Measurements from ENCODE around the gene RTP3.

DNA sequence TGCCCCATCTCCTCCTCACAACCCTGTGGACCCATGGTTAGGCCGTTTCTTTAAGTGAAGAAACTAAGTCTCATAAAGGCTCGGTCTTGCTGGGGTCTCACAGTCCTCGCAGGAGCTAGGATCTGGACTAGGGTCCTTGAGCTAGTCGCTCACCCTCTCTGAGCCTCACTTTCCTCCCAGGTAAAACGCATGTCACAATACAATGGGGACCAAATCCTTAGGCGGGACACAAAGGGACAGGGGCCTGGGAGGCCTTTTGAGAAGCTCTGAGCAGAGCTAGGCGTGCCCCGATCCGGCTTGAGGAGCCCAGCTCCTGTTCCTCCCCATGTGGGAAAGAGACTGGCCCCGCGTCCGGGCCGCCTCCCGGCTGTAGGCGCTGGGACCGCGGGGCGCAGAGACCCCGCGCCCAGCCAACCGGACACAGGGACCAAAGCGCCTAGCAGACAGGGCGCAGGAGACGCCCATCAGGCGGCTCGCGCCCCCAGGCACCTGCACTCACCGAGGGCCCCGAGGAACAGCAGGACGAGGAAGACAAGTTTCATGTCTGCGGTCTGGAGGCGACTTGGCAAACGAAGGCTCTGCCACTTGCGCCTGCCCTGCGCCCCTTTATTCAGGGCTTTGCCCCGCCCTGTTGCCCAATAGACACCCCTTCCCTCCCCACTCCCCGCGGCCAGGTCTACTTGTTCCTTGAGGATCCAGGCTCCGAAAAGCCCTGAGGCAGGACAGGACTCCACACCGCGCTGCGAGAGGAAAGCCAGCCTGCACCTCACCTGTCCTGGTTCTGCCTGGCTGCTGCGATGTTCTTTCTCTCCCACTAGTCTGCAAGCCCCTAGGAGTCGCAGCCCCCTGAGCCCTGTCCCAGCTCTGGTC, 33.2 kb upstream of the RTP3 start, which contains the start of gene LTF:
- no peak for TF ChIP-seq EZH2 (IDR thresholded peaks at IDR 0.05; ENCODE audit: low read depth, unreplicated experiment)
- TF ChIP-seq, protein P1, sequence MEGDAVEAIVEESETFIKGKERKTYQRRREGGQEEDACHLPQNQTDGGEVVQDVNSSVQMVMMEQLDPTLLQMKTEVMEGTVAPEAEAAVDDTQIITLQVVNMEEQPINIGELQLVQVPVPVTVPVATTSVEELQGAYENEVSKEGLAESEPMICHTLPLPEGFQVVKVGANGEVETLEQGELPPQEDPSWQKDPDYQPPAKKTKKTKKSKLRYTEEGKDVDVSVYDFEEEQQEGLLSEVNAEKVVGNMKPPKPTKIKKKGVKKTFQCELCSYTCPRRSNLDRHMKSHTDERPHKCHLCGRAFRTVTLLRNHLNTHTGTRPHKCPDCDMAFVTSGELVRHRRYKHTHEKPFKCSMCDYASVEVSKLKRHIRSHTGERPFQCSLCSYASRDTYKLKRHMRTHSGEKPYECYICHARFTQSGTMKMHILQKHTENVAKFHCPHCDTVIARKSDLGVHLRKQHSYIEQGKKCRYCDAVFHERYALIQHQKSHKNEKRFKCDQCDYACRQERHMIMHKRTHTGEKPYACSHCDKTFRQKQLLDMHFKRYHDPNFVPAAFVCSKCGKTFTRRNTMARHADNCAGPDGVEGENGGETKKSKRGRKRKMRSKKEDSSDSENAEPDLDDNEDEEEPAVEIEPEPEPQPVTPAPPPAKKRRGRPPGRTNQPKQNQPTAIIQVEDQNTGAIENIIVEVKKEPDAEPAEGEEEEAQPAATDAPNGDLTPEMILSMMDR (conservative IDR thresholded peaks at IDR 0.05; ENCODE audit: low read depth in 2 of 2), result no peak
- TF ChIP-seq POLR2AphosphoS5 (IDR thresholded peaks at IDR 0.05; ENCODE audit: low read depth), result no peak
- TF ChIP-seq, protein P2, sequence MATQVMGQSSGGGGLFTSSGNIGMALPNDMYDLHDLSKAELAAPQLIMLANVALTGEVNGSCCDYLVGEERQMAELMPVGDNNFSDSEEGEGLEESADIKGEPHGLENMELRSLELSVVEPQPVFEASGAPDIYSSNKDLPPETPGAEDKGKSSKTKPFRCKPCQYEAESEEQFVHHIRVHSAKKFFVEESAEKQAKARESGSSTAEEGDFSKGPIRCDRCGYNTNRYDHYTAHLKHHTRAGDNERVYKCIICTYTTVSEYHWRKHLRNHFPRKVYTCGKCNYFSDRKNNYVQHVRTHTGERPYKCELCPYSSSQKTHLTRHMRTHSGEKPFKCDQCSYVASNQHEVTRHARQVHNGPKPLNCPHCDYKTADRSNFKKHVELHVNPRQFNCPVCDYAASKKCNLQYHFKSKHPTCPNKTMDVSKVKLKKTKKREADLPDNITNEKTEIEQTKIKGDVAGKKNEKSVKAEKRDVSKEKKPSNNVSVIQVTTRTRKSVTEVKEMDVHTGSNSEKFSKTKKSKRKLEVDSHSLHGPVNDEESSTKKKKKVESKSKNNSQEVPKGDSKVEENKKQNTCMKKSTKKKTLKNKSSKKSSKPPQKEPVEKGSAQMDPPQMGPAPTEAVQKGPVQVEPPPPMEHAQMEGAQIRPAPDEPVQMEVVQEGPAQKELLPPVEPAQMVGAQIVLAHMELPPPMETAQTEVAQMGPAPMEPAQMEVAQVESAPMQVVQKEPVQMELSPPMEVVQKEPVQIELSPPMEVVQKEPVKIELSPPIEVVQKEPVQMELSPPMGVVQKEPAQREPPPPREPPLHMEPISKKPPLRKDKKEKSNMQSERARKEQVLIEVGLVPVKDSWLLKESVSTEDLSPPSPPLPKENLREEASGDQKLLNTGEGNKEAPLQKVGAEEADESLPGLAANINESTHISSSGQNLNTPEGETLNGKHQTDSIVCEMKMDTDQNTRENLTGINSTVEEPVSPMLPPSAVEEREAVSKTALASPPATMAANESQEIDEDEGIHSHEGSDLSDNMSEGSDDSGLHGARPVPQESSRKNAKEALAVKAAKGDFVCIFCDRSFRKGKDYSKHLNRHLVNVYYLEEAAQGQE (IDR thresholded peaks at IDR 0.05; ENCODE audit: unreplicated experiment), result no peak
- TF ChIP-seq CREB1 (CRISPR knock-in tag; IDR thresholded peaks at IDR 0.05; ENCODE audit: low read depth), result no peak
- TF ChIP-seq EZH2phosphoT487 (IDR thresholded peaks at IDR 0.05; ENCODE audit: unreplicated experiment), result no peak
- TF ChIP-seq ZNF331 (CRISPR knock-in tag; IDR thresholded peaks at IDR 0.05; ENCODE audit: low read depth), result no peak
- TF ChIP-seq STAT1 (IDR thresholded peaks at IDR 0.05; ENCODE audit: unreplicated experiment), result no peak
- TF ChIP-seq JUNB (IDR thresholded peaks at IDR 0.05; ENCODE audit: unreplicated experiment), result no peak
- TF ChIP-seq, protein P3, sequence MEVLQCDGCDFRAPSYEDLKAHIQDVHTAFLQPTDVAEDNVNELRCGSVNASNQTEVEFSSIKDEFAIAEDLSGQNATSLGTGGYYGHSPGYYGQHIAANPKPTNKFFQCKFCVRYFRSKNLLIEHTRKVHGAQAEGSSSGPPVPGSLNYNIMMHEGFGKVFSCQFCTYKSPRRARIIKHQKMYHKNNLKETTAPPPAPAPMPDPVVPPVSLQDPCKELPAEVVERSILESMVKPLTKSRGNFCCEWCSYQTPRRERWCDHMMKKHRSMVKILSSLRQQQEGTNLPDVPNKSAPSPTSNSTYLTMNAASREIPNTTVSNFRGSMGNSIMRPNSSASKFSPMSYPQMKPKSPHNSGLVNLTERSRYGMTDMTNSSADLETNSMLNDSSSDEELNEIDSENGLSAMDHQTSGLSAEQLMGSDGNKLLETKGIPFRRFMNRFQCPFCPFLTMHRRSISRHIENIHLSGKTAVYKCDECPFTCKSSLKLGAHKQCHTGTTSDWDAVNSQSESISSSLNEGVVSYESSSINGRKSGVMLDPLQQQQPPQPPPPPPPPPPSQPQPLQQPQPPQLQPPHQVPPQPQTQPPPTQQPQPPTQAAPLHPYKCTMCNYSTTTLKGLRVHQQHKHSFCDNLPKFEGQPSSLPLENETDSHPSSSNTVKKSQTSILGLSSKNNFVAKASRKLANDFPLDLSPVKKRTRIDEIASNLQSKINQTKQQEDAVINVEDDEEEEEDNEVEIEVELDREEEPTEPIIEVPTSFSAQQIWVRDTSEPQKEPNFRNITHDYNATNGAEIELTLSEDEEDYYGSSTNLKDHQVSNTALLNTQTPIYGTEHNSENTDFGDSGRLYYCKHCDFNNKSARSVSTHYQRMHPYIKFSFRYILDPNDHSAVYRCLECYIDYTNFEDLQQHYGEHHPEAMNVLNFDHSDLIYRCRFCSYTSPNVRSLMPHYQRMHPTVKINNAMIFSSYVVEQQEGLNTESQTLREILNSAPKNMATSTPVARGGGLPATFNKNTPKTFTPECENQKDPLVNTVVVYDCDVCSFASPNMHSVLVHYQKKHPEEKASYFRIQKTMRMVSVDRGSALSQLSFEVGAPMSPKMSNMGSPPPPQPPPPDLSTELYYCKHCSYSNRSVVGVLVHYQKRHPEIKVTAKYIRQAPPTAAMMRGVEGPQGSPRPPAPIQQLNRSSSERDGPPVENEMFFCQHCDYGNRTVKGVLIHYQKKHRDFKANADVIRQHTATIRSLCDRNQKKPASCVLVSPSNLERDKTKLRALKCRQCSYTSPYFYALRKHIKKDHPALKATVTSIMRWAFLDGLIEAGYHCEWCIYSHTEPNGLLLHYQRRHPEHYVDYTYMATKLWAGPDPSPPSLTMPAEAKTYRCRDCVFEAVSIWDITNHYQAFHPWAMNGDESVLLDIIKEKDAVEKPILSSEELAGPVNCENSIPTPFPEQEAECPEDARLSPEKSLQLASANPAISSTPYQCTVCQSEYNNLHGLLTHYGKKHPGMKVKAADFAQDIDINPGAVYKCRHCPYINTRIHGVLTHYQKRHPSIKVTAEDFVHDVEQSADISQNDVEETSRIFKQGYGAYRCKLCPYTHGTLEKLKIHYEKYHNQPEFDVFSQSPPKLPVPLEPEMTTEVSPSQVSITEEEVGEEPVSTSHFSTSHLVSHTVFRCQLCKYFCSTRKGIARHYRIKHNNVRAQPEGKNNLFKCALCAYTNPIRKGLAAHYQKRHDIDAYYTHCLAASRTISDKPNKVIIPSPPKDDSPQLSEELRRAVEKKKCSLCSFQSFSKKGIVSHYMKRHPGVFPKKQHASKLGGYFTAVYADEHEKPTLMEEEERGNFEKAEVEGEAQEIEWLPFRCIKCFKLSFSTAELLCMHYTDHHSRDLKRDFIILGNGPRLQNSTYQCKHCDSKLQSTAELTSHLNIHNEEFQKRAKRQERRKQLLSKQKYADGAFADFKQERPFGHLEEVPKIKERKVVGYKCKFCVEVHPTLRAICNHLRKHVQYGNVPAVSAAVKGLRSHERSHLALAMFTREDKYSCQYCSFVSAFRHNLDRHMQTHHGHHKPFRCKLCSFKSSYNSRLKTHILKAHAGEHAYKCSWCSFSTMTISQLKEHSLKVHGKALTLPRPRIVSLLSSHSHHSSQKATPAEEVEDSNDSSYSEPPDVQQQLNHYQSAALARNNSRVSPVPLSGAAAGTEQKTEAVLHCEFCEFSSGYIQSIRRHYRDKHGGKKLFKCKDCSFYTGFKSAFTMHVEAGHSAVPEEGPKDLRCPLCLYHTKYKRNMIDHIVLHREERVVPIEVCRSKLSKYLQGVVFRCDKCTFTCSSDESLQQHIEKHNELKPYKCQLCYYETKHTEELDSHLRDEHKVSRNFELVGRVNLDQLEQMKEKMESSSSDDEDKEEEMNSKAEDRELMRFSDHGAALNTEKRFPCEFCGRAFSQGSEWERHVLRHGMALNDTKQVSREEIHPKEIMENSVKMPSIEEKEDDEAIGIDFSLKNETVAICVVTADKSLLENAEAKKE (CRISPR knock-in tag; IDR thresholded peaks at IDR 0.05), result no peak
- no peak for TF ChIP-seq ZNF114 (CRISPR knock-in tag; IDR thresholded peaks at IDR 0.05)
- TF ChIP-seq, protein P4, sequence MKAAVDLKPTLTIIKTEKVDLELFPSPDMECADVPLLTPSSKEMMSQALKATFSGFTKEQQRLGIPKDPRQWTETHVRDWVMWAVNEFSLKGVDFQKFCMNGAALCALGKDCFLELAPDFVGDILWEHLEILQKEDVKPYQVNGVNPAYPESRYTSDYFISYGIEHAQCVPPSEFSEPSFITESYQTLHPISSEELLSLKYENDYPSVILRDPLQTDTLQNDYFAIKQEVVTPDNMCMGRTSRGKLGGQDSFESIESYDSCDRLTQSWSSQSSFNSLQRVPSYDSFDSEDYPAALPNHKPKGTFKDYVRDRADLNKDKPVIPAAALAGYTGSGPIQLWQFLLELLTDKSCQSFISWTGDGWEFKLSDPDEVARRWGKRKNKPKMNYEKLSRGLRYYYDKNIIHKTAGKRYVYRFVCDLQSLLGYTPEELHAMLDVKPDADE (IDR thresholded peaks at IDR 0.05), result no peak

All from GM23338 (cell line).